AG10803 (cell line): Measurements from ENCODE around the gene ZBTB43.

Source experiments
- DNase-seq: peaks from one replicate; pipeline ENCODE4 v3.0.0; 2010; ENCODE audit warnings: low read depth
- H3K4me3 ChIP-seq: 2 replicates; pipeline ENCODE4 v1.5.1; 2011; ENCODE audit warnings: mild to moderate bottlenecking, low read length, control low read depth
- TF ChIP-seq, protein P1 (sequence below): conservative IDR thresholded peaks from 2 replicates; pipeline ENCODE4 v1.5.1; 2011; ENCODE audit warnings: mild to moderate bottlenecking, low read length, control low read depth, inconsistent platforms

The ZBTB43 gene

DNA sequence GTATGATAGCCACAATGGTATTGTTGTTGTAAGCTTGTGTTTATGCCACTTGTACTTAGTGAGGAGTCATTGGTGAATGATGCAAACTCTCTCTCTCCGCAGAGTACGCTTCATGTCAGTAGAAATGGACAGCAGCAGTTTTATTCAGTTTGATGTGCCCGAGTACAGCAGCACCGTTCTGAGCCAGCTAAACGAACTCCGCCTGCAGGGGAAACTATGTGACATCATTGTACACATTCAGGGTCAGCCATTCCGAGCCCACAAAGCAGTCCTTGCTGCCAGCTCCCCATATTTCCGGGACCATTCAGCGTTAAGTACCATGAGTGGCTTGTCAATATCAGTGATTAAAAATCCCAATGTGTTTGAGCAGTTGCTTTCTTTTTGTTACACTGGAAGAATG lies 74.4 kb downstream of the ZBTB43 start:
- DNase-seq = no peak
- H3K4me3 ChIP-seq = no peak overlapping the region
- TF ChIP-seq, protein P1, sequence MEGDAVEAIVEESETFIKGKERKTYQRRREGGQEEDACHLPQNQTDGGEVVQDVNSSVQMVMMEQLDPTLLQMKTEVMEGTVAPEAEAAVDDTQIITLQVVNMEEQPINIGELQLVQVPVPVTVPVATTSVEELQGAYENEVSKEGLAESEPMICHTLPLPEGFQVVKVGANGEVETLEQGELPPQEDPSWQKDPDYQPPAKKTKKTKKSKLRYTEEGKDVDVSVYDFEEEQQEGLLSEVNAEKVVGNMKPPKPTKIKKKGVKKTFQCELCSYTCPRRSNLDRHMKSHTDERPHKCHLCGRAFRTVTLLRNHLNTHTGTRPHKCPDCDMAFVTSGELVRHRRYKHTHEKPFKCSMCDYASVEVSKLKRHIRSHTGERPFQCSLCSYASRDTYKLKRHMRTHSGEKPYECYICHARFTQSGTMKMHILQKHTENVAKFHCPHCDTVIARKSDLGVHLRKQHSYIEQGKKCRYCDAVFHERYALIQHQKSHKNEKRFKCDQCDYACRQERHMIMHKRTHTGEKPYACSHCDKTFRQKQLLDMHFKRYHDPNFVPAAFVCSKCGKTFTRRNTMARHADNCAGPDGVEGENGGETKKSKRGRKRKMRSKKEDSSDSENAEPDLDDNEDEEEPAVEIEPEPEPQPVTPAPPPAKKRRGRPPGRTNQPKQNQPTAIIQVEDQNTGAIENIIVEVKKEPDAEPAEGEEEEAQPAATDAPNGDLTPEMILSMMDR = no peak

DNA sequence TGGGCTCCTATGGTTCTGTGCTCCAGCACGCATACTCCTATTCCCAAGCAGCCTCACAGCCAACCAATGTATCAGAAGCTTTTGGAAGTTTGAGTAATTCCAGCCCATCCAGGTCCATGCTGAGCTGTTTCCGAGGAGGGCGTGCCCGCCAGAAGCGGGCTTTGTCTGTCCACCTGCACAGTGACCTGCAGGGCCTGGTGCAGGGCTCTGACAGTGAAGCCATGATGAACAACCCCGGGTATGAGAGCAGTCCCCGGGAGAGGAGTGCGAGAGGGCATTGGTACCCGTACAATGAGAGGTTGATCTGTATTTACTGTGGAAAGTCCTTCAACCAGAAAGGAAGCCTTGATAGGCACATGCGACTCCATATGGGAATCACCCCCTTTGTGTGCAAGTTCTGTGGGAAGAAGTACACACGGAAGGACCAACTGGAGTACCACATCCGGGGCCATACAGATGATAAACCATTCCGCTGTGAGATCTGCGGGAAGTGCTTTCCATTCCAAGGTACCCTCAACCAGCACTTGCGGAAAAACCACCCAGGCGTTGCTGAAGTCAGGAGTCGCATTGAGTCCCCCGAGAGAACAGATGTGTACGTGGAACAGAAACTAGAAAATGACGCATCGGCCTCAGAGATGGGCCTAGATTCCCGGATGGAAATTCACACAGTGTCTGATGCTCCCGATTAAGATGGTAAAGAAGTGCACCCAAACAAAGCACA lies 75.5 kb downstream of the ZBTB43 start:
- DNase-seq = no peak
- no peak overlapping the region for H3K4me3 ChIP-seq
- TF ChIP-seq, protein P1 = no peak

DNA sequence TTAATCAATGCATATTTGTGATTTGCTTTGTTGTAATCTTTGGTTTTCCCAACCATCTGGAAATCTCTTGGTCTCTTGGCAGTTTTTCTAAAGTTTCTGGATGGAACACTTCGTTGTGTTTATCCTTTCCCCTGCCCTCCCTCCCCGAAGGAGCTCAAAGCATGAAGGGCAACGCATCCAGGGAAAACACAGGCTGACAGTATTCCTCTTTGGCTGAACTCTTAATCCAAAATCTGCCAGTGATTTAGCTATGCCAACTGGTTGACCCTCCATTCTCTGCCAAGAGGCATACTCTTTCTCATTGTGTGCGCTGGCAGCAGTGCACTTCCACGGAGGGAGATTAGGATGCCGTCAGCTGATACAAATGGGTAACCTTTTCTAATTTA lies 76.1 kb downstream of the ZBTB43 start:
- H3K4me3 ChIP-seq = no peak overlapping the region
- no peak for DNase-seq
- TF ChIP-seq, protein P1 = no peak

DNA sequence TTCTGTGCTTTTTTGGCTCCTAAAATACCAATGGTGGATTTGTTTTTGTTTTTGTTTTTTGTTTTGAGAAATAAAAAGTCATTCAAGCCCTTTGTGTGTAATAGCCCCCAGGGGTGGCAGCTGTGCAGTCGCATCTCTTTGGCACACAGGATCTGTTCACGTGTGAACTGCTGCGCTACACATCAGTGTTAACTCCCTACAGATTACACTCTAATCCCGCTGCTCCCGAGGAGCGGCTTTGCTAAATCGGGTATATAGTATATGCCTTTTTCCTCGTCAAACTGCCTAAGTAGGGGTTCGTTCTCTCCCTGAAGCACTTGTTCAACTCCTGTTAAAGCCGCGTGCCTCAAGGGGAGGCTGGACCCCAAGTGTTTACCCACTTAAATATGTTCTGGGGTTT lies 77.9 kb downstream of the ZBTB43 start:
- no peak overlapping the region for H3K4me3 ChIP-seq
- DNase-seq = no peak
- TF ChIP-seq, protein P1 = no peak

DNA sequence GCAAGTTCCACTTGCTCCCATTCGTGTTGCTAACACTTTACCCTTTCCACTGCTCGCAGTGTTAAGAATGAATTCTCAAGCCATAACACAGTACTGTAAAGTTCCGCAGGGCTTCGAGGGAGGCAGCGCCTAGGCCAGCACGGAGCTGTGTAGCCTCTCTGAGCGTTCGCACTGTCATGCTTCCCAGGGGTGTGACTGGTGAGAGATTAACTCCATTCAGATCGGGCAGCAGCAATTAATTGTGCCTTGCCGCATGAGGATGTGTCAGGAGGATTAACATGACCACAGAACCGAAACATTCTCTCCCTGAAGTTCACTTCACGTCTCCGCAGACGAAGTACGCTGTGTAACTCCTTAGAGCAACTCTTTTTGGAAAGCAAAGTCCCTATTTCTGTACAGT lies 78.8 kb downstream of the ZBTB43 start:
- DNase-seq = no peak
- TF ChIP-seq, protein P1 = no peak
- no peak overlapping the region for H3K4me3 ChIP-seq

DNA sequence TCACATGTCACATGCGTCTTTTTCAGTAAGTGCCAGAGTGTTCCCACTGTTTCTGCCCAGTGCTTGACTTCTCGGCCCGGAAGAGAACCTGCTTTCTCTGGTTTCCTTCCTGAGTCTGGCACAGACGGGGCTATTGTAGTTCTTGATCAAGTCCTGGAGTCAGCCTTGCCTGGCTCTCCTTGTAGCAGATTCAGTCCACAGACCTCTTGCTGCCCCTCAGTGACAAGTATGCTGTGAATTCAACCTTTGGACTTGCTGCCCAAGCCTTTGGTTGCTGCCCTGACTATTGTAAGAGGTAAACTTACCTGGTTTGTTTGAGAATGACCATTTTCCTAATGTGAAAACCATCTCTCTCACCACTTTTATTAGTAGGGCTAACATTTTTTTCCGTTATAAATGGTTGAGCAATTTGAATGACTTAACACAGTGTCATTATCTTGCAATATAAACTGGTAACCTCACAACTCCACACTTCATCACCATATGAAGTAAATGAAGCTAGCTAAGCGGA lies 80.3 kb downstream of the ZBTB43 start:
- TF ChIP-seq, protein P1 = no peak
- DNase-seq = peak; percentile 36

DNA sequence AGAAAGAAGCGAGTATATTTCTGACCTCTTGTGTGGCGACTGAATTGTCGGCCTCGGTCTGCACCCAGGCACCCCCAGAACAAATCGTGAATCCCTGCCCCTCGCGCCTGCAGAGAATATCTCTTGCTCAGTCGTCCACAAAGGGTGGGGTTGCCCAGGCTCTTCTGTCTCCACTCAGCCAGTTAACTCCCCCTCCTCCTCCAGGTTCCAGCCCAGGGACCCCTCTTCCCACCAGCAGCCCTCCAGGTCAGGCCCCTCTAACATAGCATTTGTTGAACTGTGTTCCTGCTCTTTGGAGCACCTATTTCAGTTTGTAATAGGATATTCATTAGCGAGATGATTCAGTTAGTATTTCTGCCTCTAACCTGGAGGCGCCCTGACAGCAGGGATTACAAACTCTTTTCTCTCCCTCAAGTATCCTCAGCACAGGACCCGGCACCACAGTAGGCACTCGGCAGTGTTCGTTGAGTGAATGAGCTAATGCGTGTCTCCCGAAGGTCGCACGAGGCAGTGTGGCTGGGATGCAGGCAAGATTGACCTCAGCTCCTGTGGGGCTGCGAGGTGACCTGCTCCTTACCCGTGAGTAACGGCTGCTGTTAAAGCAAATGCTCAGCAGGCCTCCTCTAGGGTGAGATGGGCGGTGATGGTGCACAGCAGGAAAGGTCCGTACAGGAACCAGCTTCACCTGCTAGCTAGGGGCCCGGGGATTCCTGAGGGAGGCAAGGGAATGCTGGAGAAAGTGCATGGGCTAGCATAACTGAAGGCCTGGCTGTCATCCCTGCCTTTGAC lies 81.4 kb downstream of the ZBTB43 start:
- DNase-seq = no peak
- TF ChIP-seq, protein P1 = no peak
- H3K4me3 ChIP-seq = no peak overlapping the region

More for the DNA sequence above, 80.3 kb downstream of the ZBTB43 start:
- no peak overlapping the region for H3K4me3 ChIP-seq
